Activated T-helper 1 cell treated with anti-CD3 and anti-CD28 coated beads, Interleukin-12 subunit alpha, Interleukin-12 subunit beta, Interleukin-2, Interleukin-4 antibody, amounts not matched to agents 30 ng/mL and 10 ng/mL and 1 ng/mL, durations not matched to agents 14 hours and 24 hours and 36 hours (primary cell): ENCODE data around the gene TMEM169. TPM values are rescaled to one million over a fixed set of nuclear protein-coding genes. Genes with fewer than 3 reads are reported as not detected.
A peak's percentile ranks its signal among the peaks of the same experiment; 100 is the strongest.
"Not testable (repeated sequence)": the region's sequence is repeated elsewhere in the genome, so short reads cannot be mapped to it uniquely, and the experiment has no call there.

ENCODE experiments used
- DNase-seq: peaks from one replicate; pipeline ENCODE4 v3.0.0; 2021; ENCODE audit warnings: low spot score
- H3K27ac Mint-ChIP-seq: one replicate; pipeline ENCODE4 v1.8.0; 2021; ENCODE audit warnings: mild to moderate bottlenecking, mixed read lengths
- H3K27me3 Mint-ChIP-seq: one replicate; pipeline ENCODE4 v1.8.0; 2022; ENCODE audit warnings: mild to moderate bottlenecking, moderate library complexity, mixed read lengths; ENCODE audit not compliant: insufficient read depth
- H3K36me3 Mint-ChIP-seq: one replicate; pipeline ENCODE4 v1.8.0; 2021; ENCODE audit warnings: low read depth, mixed read lengths
- H3K4me1 Mint-ChIP-seq: one replicate; pipeline ENCODE4 v1.8.0; 2021; ENCODE audit warnings: low read depth, mixed read lengths
- H3K4me3 Mint-ChIP-seq: one replicate; pipeline ENCODE4 v1.8.0; 2021; ENCODE audit warnings: mild to moderate bottlenecking, moderate library complexity, mixed read lengths
- H3K9me3 Mint-ChIP-seq: one replicate; pipeline ENCODE4 v1.8.0; 2021; ENCODE audit warnings: mixed read lengths
- intact Hi-C: fragments of 100-400 bp; cut with micrococcal nuclease; formaldehyde crosslinking; loops from one replicate; pipeline ENCODE4 v1.15.1; 2024
- total RNA-seq: library from RNA; stranded (reverse); gene quantifications from 2 replicates; pipeline ENCODE4 v1.2.3, GENCODE V29; 2022

TMEM169 gene
- total RNA-seq, 1 donor from 2014 or later, result 0.93 TPM

GRCh38 chr2:216131175-216131926 is 49.6 kb downstream of the TMEM169 start:
- DNase-seq, result no peak
- intact Hi-C loops, result loop anchor here (2.0 kb wide), 1 partner anchor 13 kb away; no protein-coding TSS in a partner anchor
- Mint-ChIP-seq H3K27me3 (no peaks in the 10 kb centered on the region), H3K9me3 (no peaks in the 10 kb centered on the region), H3K4me3 (no peak overlapping the region), H3K27ac (peak overlapping the region; percentile 71), H3K4me1 (peaks cover 73% of the 10 kb centered on the region), H3K36me3 (peaks cover 73% of the 10 kb centered on the region)

DNA sequence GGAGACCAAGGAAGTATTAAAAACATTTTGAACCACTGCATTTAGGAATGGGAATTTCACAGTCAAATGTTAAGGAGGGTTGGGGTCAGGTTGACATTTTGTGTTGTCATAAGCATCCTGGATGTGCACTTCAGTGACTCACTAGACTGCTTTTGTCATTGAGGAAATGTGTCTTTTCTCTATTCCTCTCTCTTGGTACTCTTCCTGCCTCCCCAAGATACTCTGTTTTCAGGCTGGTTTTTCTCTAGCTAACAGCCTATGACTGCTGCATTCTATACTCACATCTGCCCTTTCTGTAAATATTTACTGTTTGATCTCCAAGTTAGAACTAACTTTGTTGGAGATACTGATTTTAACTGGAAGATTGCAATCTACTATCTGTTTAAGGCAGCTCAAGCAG is 50.9 kb downstream of the TMEM169 start:
- H3K4me1 Mint-ChIP-seq, result peaks cover 68% of the 10 kb centered on the region
- peak overlapping the region; percentile 71 for H3K27ac Mint-ChIP-seq
- H3K4me3 Mint-ChIP-seq, result no peak overlapping the region
- DNase-seq, result no peak
- H3K36me3 Mint-ChIP-seq, result peaks cover 72% of the 10 kb centered on the region
- intact Hi-C loops, result loop anchor here (1.0 kb wide), 1 partner anchor 10 kb away; no protein-coding TSS in a partner anchor
- no peaks in the 10 kb centered on the region for H3K9me3 Mint-ChIP-seq
- H3K27me3 Mint-ChIP-seq, result no peaks in the 10 kb centered on the region

- Mint-ChIP-seq H3K27me3 (no peaks in the 10 kb centered on the region), H3K36me3 (peaks cover 73% of the 10 kb centered on the region), H3K9me3 (no peaks in the 10 kb centered on the region), H3K4me3 (no peak overlapping the region), H3K27ac (peak overlapping the region; percentile 10), H3K4me1 (peaks cover 66% of the 10 kb centered on the region)
- DNase-seq, result no peak
- intact Hi-C loops, result no loop called here
These were observed 51.7 kb downstream of the TMEM169 start for GRCh38 chr2:216133397-216133796.

DNA sequence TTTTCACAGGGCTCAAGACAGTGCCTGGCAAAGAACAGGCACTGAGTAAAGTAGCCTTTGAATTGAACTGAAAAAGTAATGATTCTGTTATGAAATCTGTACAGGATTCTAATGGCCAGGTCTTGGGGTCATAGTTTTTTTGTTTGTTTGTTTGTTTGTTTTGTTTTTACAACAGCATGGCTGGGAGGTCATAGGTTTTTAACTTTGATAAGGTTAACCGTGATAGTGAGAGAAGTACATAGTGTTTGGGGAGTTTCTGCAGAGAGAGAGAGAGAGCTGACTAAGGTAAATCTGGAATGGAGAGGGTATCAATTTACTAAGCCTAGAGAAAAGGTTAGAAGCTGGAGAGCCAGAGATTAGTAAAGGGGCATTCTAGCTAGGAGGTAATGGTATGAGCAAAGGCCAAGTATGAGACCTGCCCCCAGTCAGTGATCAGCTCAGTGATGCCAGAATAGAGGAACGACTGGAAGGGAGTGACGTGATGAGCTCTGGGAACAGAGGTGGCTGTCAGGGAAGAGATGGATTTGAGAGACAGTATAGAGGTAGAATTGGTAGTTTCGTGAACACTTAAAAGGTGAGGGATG is 53.3 kb downstream of the TMEM169 start:
- intact Hi-C loops, result no loop called here
- no peak for DNase-seq
- peaks cover 80% of the 10 kb centered on the region for H3K36me3 Mint-ChIP-seq
- no peak overlapping the region for H3K4me3 Mint-ChIP-seq
- no peaks in the 10 kb centered on the region for H3K9me3 Mint-ChIP-seq
- peak overlapping the region; percentile 83 for H3K27ac Mint-ChIP-seq
- H3K27me3 Mint-ChIP-seq, result no peaks in the 10 kb centered on the region
- peaks cover 66% of the 10 kb centered on the region for H3K4me1 Mint-ChIP-seq

- intact Hi-C loops, result loop anchor here (1.0 to 5.0 kb wide), 3 partner anchors 30 to 106 kb away; no protein-coding TSS in a partner anchor
- no peak for DNase-seq
- peaks cover 65% of the 10 kb centered on the region for H3K36me3 Mint-ChIP-seq
- H3K4me3 Mint-ChIP-seq, result no peak overlapping the region
- peaks cover 49% of the 10 kb centered on the region for H3K4me1 Mint-ChIP-seq
- no peaks in the 10 kb centered on the region for H3K27me3 Mint-ChIP-seq
- no peaks in the 10 kb centered on the region for H3K9me3 Mint-ChIP-seq
- H3K27ac Mint-ChIP-seq, result peak overlapping the region; percentile 31
These were observed 58.2 kb downstream of the TMEM169 start for GRCh38 chr2:216139884-216140283.

DNA sequence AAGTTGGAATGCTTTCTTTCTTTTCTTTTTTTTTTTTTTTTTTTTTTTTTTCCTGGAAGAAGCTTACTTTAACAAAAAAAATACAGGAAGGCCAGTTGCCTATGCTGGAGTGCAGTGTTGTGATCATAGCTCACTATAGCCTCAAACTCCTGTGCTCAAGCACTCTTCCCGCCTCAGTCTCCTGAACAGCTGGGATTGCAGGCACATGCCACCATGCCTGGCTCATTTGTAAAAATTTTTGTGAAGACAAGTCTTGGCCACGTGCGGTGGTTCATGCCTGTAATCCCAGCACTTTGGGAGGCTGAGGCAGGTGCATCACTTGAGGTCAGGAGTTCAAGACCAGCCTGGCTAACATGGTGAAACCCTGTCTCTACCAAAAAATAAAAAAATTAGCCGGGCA is 59.8 kb downstream of the TMEM169 start:
- Mint-ChIP-seq H3K36me3 (peaks cover 53% of the 10 kb centered on the region), H3K4me1 (peaks cover 40% of the 10 kb centered on the region)
- H3K27me3 Mint-ChIP-seq, H3K9me3 Mint-ChIP-seq, H3K27ac Mint-ChIP-seq, H3K4me3 Mint-ChIP-seq, DNase-seq: not testable (repeated sequence)
- intact Hi-C loops, result loop anchor here (5.0 kb wide), 1 partner anchor 36 kb away; no protein-coding TSS in a partner anchor

DNA sequence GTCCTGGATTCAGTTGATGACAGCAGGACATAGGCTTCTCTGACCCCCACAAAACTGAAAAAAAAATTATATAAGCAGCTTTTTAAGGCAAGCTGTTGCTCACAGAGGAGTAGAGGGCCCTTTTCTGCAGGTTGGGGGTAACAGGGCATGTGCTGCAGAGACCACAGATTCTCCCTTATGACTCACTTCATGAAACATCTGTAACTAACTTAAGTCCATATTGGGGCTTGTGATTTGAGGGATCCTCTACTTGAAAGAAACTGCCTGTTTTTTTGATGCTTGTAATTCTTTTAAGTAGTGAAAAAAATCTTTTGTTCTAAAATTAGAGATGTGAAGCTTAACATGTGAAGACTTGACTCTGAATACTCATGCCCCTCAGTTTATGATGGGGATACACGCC is 60.8 kb downstream of the TMEM169 start:
- DNase-seq, result no peak
- Mint-ChIP-seq H3K36me3 (peaks cover 58% of the 10 kb centered on the region), H3K9me3 (no peaks in the 10 kb centered on the region), H3K27ac (no peak overlapping the region), H3K4me1 (peaks cover 43% of the 10 kb centered on the region), H3K4me3 (no peak overlapping the region), H3K27me3 (no peaks in the 10 kb centered on the region)
- intact Hi-C loops, result loop anchor here (5.0 kb wide), 1 partner anchor 35 kb away; no protein-coding TSS in a partner anchor

- H3K36me3 Mint-ChIP-seq, result peaks cover 54% of the 10 kb centered on the region
- intact Hi-C loops, result loop anchor here (2.0 to 5.0 kb wide), 2 partner anchors 14 to 33 kb away; no protein-coding TSS in a partner anchor
- DNase-seq, result no peak
These were observed 62.7 kb downstream of the TMEM169 start for GRCh38 chr2:216144372-216144771.

DNA sequence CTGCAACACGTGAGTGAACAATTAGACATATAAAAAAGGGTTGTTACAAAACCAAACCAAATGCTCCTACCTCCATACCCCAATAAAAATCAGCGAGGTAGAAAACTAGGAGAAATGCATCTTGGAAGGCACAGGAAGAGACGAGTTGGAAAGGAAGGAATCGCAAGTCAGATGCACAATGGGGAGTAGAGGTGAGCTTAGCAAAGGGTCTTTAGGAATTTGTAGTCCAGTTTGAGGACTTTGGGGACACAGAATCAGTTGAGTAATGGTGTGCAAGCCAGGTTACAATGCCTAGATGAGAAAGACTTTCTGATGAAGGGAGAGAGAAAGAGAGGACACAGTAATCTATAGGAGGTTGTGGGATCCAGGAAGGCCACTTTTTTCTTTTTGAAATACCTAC is 63.1 kb downstream of the TMEM169 start:
- Mint-ChIP-seq H3K4me1 (peaks cover 46% of the 10 kb centered on the region), H3K27ac (no peak overlapping the region), H3K36me3 (peaks cover 54% of the 10 kb centered on the region), H3K27me3 (no peaks in the 10 kb centered on the region), H3K4me3 (no peak overlapping the region), H3K9me3 (no peaks in the 10 kb centered on the region)
- no peak for DNase-seq
- intact Hi-C loops, result loop anchor here (2.0 to 5.0 kb wide), 2 partner anchors 14 to 32 kb away; no protein-coding TSS in a partner anchor

More at GRCh38 chr2:216144372-216144771, 62.7 kb downstream of the TMEM169 start:
- Mint-ChIP-seq H3K27ac (no peak overlapping the region), H3K27me3 (no peaks in the 10 kb centered on the region), H3K4me3 (no peak overlapping the region), H3K9me3 (no peaks in the 10 kb centered on the region), H3K4me1 (peaks cover 45% of the 10 kb centered on the region)

DNA sequence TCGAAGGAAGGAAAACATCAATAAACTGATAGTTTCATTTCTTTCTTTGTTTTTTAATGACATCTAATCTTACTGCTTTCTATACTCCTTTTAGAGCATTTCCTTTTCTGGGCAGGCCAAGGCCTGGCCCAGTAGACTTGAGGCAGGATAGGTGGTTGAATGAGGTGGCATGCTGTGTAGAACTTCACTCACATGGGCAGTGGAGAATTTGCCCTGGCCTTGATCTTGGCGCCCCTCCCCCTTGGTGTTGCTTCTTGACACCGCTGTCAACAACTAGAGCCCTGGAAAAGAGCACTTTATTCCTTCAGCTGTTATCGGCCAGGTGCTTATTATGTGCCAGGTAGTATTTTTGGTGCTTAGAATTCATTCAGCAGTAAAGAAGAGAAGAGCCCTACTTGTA is 64.9 kb downstream of the TMEM169 start:
- H3K4me1 Mint-ChIP-seq, result peaks cover 38% of the 10 kb centered on the region
- DNase-seq, result no peak
- H3K36me3 Mint-ChIP-seq, result peaks cover 53% of the 10 kb centered on the region
- peak overlapping the region; percentile 24 for H3K27ac Mint-ChIP-seq
- H3K4me3 Mint-ChIP-seq, result no peak overlapping the region
- no peaks in the 10 kb centered on the region for H3K9me3 Mint-ChIP-seq
- no peaks in the 10 kb centered on the region for H3K27me3 Mint-ChIP-seq
- intact Hi-C loops, result no loop called here

DNA sequence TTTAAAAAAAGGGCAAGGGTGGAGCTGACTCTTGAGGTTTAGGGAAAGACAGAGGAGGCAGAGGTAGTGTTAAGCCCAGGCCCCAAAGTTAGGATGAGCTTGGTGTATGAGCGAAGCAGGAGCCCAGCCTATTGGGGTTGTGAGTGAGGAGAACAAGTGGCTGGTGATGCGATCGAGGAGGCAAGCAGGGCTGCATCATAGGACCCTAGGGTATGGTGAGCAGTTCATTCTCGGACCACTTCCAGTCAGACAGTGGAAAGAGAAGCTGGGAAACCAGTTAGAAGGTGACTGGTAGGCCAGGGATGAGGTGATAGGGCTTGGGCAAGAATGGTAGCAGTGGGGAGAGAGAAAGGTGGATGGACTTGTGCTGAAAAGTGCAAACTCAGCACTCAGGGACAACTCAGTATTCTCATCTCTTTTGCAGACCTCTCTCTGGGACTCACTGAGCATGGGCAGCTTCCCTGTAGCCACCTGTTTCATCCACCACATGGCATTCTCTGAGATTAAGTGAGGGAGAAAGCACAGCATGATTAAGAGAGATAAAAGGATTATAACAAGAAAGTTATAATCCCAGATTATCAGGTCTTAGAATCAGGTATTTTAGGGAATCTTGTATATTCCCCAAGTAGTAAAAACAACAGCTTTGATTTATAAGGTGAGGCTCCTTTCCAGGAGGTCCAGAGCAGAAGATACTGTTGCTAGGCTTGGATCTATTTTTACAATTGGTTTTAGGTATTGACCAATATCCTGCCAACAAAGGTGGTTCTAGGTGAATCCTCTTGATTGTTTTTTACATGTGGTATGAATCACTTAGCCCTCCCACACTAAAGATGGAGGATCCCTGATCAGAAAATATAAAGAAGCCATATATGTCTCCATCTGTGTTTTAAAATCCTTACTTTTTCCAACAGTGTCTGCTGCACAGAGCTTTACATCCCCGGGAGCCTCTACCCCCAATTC is 65.7 kb downstream of the TMEM169 start:
- Mint-ChIP-seq H3K27ac (peak overlapping the region; percentile 53), H3K9me3 (no peaks in the 10 kb centered on the region), H3K27me3 (no peaks in the 10 kb centered on the region), H3K4me1 (peaks cover 39% of the 10 kb centered on the region), H3K36me3 (peaks cover 54% of the 10 kb centered on the region), H3K4me3 (no peak overlapping the region)
- intact Hi-C loops, result no loop called here
- DNase-seq, result no peak

DNA sequence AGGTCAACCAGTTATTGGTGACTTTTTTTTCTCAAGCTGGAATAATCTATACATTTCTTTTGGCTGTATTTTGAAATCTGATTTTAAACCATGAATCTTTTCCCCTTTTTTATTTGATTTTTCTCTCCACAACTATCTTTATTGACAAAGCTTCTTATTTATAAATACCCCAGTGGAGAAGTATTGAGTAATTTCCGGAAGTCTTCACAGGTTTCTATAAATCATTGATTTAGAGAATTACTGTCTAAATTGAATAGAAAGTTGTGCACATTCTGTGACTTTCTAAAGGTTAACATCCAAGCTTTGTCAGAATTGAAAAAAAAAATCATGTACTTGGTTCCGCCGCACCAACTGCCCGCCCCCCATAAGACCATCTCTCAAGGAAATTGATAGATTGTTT is 67.3 kb downstream of the TMEM169 start:
- Mint-ChIP-seq H3K4me1 (peaks cover 37% of the 10 kb centered on the region), H3K27ac (no peak overlapping the region), H3K9me3 (no peaks in the 10 kb centered on the region), H3K27me3 (no peaks in the 10 kb centered on the region), H3K36me3 (peaks cover 57% of the 10 kb centered on the region), H3K4me3 (no peak overlapping the region)
- DNase-seq, result no peak
- intact Hi-C loops, result no loop called here
